GM18517 (cell line): ENCODE measurements around the gene SBK1.

Experiments
- ATAC-seq: cut with Tn5 transposase; IDR thresholded peaks from one replicate; pipeline ENCODE4 v1.9.1; 2021; ENCODE audit warnings: mild to moderate bottlenecking, moderate library complexity; ENCODE audit not compliant: unreplicated experiment

The SBK1 gene

GRCh38 chr16:28304214-28304613 lies 11.9 kb downstream of the SBK1 start:
- no peak for ATAC-seq

- ATAC-seq: no peak
Observed at GRCh38 chr16:28307936-28308335, 15.6 kb downstream of the SBK1 start.

GRCh38 chr16:28308794-28309584 lies 16.7 kb downstream of the SBK1 start:
- no peak for ATAC-seq

GRCh38 chr16:28309811-28310311 lies 17.5 kb downstream of the SBK1 start:
- ATAC-seq: peak; percentile 55

- no peak for ATAC-seq
Observed at GRCh38 chr16:28310796-28311195, 18.5 kb downstream of the SBK1 start.

- no peak for ATAC-seq
Observed at GRCh38 chr16:28311413-28311812, 19.1 kb downstream of the SBK1 start.

GRCh38 chr16:28311913-28312312 lies 19.6 kb downstream of the SBK1 start:
- no peak for ATAC-seq

- no peak for ATAC-seq
Observed at GRCh38 chr16:28312327-28312726, 20.0 kb downstream of the SBK1 start.

GRCh38 chr16:28313587-28313986 lies 21.3 kb downstream of the SBK1 start:
- no peak for ATAC-seq

GRCh38 chr16:28316054-28316453 lies 23.7 kb downstream of the SBK1 start:
- ATAC-seq: no peak

GRCh38 chr16:28317040-28317880 lies 24.9 kb downstream of the SBK1 start:
- no peak for ATAC-seq

GRCh38 chr16:28318042-28318744 lies 25.9 kb downstream of the SBK1 start:
- no peak for ATAC-seq

GRCh38 chr16:28319476-28320022 lies 27.2 kb downstream of the SBK1 start:
- ATAC-seq: no peak

GRCh38 chr16:28320023-28320561 lies 27.8 kb downstream of the SBK1 start:
- ATAC-seq: no peak

- no peak for ATAC-seq
Observed at GRCh38 chr16:28320741-28321140, 28.4 kb downstream of the SBK1 start.

GRCh38 chr16:28321700-28322411 lies 29.5 kb downstream of the SBK1 start:
- ATAC-seq: no peak

GRCh38 chr16:28324235-28324886 lies 32.0 kb downstream of the SBK1 start:
- no peak for ATAC-seq

GRCh38 chr16:28324887-28325279 lies 32.6 kb downstream of the SBK1 start:
- no peak for ATAC-seq

- ATAC-seq: no peak
Observed at GRCh38 chr16:28326881-28327610, 34.7 kb downstream of the SBK1 start.
